ENCODE measurements around the gene IPCEF1.
"Not testable (repeated sequence)": the region's sequence is repeated elsewhere in the genome, so short reads cannot be mapped to it uniquely, and the experiment has no call there.

IPCEF1 gene

GRCh38 chr6:154266560-154267099 is 90.0 kb downstream of the IPCEF1 start:
- intact Hi-C loops (cut with DNase I) = no loop called here
- DNase-seq = no peak

- intact Hi-C loops (cut with DNase I) = no loop called here
- peak in 2 of 42 donors; percentile 22 to 32 for DNase-seq
Observed at GRCh38 chr6:154261688-154262397, 94.8 kb downstream of the IPCEF1 start.

- intact Hi-C loops (cut with DNase I) = no loop called here
Observed at GRCh38 chr6:154258064-154258757, 98.4 kb downstream of the IPCEF1 start.

GRCh38 chr6:154257067-154257466 is 99.5 kb downstream of the IPCEF1 start:
- intact Hi-C loops (cut with DNase I) = no loop called here

More at GRCh38 chr6:154258064-154258757, 98.4 kb downstream of the IPCEF1 start:
- peak in 1 of 42 donors; percentile 27 for DNase-seq

GRCh38 chr6:154252678-154253077 is 103.9 kb downstream of the IPCEF1 start:
- intact Hi-C loops (cut with DNase I) = no loop called here

More at GRCh38 chr6:154257067-154257466, 99.5 kb downstream of the IPCEF1 start:
- DNase-seq = no peak

GRCh38 chr6:154251116-154251515 is 105.5 kb downstream of the IPCEF1 start:
- intact Hi-C loops (cut with DNase I) = no loop called here
- no peak for DNase-seq

More at GRCh38 chr6:154252678-154253077, 103.9 kb downstream of the IPCEF1 start:
- DNase-seq = no peak

GRCh38 chr6:154249499-154250298 is 106.9 kb downstream of the IPCEF1 start:
- no peak for DNase-seq
- intact Hi-C loops (cut with DNase I) = no loop called here

GRCh38 chr6:154247119-154247861 is 109.3 kb downstream of the IPCEF1 start:
- intact Hi-C loops (cut with DNase I) = loop anchor here (2.0 kb wide), 1 partner anchor 14 kb away; no protein-coding TSS in a partner anchor
- DNase-seq = peak in 1 of 42 donors; percentile 9

GRCh38 chr6:154246723-154247118 is 109.9 kb downstream of the IPCEF1 start:
- DNase-seq = no peak
- intact Hi-C loops (cut with DNase I) = loop anchor here (2.0 kb wide), 1 partner anchor 14 kb away; no protein-coding TSS in a partner anchor

GRCh38 chr6:154245506-154245905 is 111.1 kb downstream of the IPCEF1 start:
- intact Hi-C loops (cut with DNase I) = no loop called here
- DNase-seq = peak in 1 of 42 donors; percentile 37

GRCh38 chr6:154243793-154244750 is 112.5 kb downstream of the IPCEF1 start:
- intact Hi-C loops (cut with DNase I) = no loop called here
- peak in 2 of 42 donors; percentile 32 to 48 for DNase-seq

GRCh38 chr6:154242617-154243357 is 113.8 kb downstream of the IPCEF1 start:
- no peak for DNase-seq
- intact Hi-C loops (cut with DNase I) = no loop called here

- no peak for DNase-seq
- intact Hi-C loops (cut with DNase I) = no loop called here
Observed at GRCh38 chr6:154241581-154241980, 115.0 kb downstream of the IPCEF1 start.

GRCh38 chr6:154241061-154241460 is 115.5 kb downstream of the IPCEF1 start:
- intact Hi-C loops (cut with DNase I); DNase-seq: not testable (repeated sequence)

- no peak for DNase-seq
- intact Hi-C loops (cut with DNase I) = no loop called here
Observed at GRCh38 chr6:154239392-154239791, 117.2 kb downstream of the IPCEF1 start.

GRCh38 chr6:154238831-154239230 is 117.8 kb downstream of the IPCEF1 start:
- intact Hi-C loops (cut with DNase I) = no loop called here
- DNase-seq = no peak
